Measurements from ENCODE around the gene INPP5A.
"Not testable (repeated sequence)": the region's sequence is repeated elsewhere in the genome, so short reads cannot be mapped to it uniquely, and the experiment has no call there.

The INPP5A gene

GRCh38 chr10:132665946-132666704 is 128.5 kb downstream of the INPP5A start:
- DNase-seq: peak; percentile 94

- DNase-seq: no peak
These were observed 129.2 kb downstream of the INPP5A start for GRCh38 chr10:132666705-132667341.

- DNase-seq: peak; percentile 67
These were observed 129.9 kb downstream of the INPP5A start for GRCh38 chr10:132667342-132668047.

GRCh38 chr10:132668048-132668394 is 130.4 kb downstream of the INPP5A start:
- no peak for DNase-seq

GRCh38 chr10:132669208-132669861 is 131.7 kb downstream of the INPP5A start:
- DNase-seq: no peak

GRCh38 chr10:132670546-132671227 is 133.1 kb downstream of the INPP5A start:
- DNase-seq: no peak

- no peak for DNase-seq
These were observed 133.9 kb downstream of the INPP5A start for GRCh38 chr10:132671228-132672154.

GRCh38 chr10:132673746-132674145 is 136.2 kb downstream of the INPP5A start:
- DNase-seq: not testable (repeated sequence)

- no peak for DNase-seq
These were observed 136.7 kb downstream of the INPP5A start for GRCh38 chr10:132674311-132674710.

- no peak for DNase-seq
These were observed 137.6 kb downstream of the INPP5A start for GRCh38 chr10:132675031-132675740.

- DNase-seq: no peak
These were observed 138.8 kb downstream of the INPP5A start for GRCh38 chr10:132676193-132676891.

GRCh38 chr10:132677096-132677472 is 139.5 kb downstream of the INPP5A start:
- no peak for DNase-seq

- no peak for DNase-seq
These were observed 140.1 kb downstream of the INPP5A start for GRCh38 chr10:132677473-132678227.

GRCh38 chr10:132678436-132679216 is 141.0 kb downstream of the INPP5A start:
- DNase-seq: no peak

GRCh38 chr10:132679217-132679595 is 141.6 kb downstream of the INPP5A start:
- DNase-seq: no peak

GRCh38 chr10:132679640-132680039 is 142.1 kb downstream of the INPP5A start:
- no peak for DNase-seq

GRCh38 chr10:132680741-132681140 is 143.2 kb downstream of the INPP5A start:
- DNase-seq: not testable (repeated sequence)

- no peak for DNase-seq
These were observed 144.5 kb downstream of the INPP5A start for GRCh38 chr10:132681858-132682755.
